ENCODE measurements around the gene RXFP2.

Gene RXFP2

GRCh38 chr13:31803311-31803710 lies 64.0 kb downstream of the RXFP2 start:
- TF ChIP-seq POLR2AphosphoS5 (IDR thresholded peaks at IDR 0.05; ENCODE audit: low read depth, low read length): no peak
- no peak for TF ChIP-seq TAF1 (IDR thresholded peaks at IDR 0.05; ENCODE audit: low read depth, low read length)
- no peak for TF ChIP-seq POLR2A (IDR thresholded peaks at IDR 0.05; ENCODE audit: low read depth, low read length)
- TF ChIP-seq POU2F2 (IDR thresholded peaks at IDR 0.05; ENCODE audit: low read depth, low read length): no peak
- TF ChIP-seq SPI1 (IDR thresholded peaks at IDR 0.05; ENCODE audit: low read depth, low read length): no peak
- no peak for TF ChIP-seq PAX5 (IDR thresholded peaks at IDR 0.05; ENCODE audit: insufficient read depth, low read length, severe bottlenecking)
- FAIRE-seq (no peak), DNase-seq (ENCODE audit: insufficient read length, low spot score) (no peak)

GRCh38 chr13:31805841-31806240 lies 66.5 kb downstream of the RXFP2 start:
- no peak for FAIRE-seq
- DNase-seq (ENCODE audit: insufficient read length, low spot score): no peak
- TF ChIP-seq SPI1 (IDR thresholded peaks at IDR 0.05; ENCODE audit: low read depth, low read length) (no peak), TAF1 (IDR thresholded peaks at IDR 0.05; ENCODE audit: low read depth, low read length) (no peak), PAX5 (IDR thresholded peaks at IDR 0.05; ENCODE audit: insufficient read depth, low read length, severe bottlenecking) (no peak), POLR2AphosphoS5 (IDR thresholded peaks at IDR 0.05; ENCODE audit: low read depth, low read length) (no peak), POLR2A (IDR thresholded peaks at IDR 0.05; ENCODE audit: low read depth, low read length) (no peak), POU2F2 (IDR thresholded peaks at IDR 0.05; ENCODE audit: low read depth, low read length) (no peak)

- FAIRE-seq: no peak
- no peak for TF ChIP-seq TAF1 (IDR thresholded peaks at IDR 0.05; ENCODE audit: low read depth, low read length)
- no peak for TF ChIP-seq POLR2AphosphoS5 (IDR thresholded peaks at IDR 0.05; ENCODE audit: low read depth, low read length)
- TF ChIP-seq POLR2A (IDR thresholded peaks at IDR 0.05; ENCODE audit: low read depth, low read length): no peak
- no peak for TF ChIP-seq PAX5 (IDR thresholded peaks at IDR 0.05; ENCODE audit: insufficient read depth, low read length, severe bottlenecking)
- no peak for TF ChIP-seq POU2F2 (IDR thresholded peaks at IDR 0.05; ENCODE audit: low read depth, low read length)
- TF ChIP-seq SPI1 (IDR thresholded peaks at IDR 0.05; ENCODE audit: low read depth, low read length): no peak
- no peak for DNase-seq (ENCODE audit: insufficient read length, low spot score)
These were observed 67.8 kb downstream of the RXFP2 start for GRCh38 chr13:31807090-31807541.

GRCh38 chr13:31814536-31814935 lies 75.2 kb downstream of the RXFP2 start:
- DNase-seq (ENCODE audit: insufficient read length, low spot score): no peak
- FAIRE-seq: no peak
- TF ChIP-seq PAX5 (IDR thresholded peaks at IDR 0.05; ENCODE audit: insufficient read depth, low read length, severe bottlenecking): no peak
- TF ChIP-seq POU2F2 (IDR thresholded peaks at IDR 0.05; ENCODE audit: low read depth, low read length): no peak
- TF ChIP-seq SPI1 (IDR thresholded peaks at IDR 0.05; ENCODE audit: low read depth, low read length): no peak
- TF ChIP-seq POLR2AphosphoS5 (IDR thresholded peaks at IDR 0.05; ENCODE audit: low read depth, low read length): no peak
- no peak for TF ChIP-seq TAF1 (IDR thresholded peaks at IDR 0.05; ENCODE audit: low read depth, low read length)
- no peak for TF ChIP-seq POLR2A (IDR thresholded peaks at IDR 0.05; ENCODE audit: low read depth, low read length)

- FAIRE-seq (no peak), DNase-seq (ENCODE audit: insufficient read length, low spot score) (no peak)
- TF ChIP-seq POU2F2 (IDR thresholded peaks at IDR 0.05; ENCODE audit: low read depth, low read length): no peak
These were observed 76.2 kb downstream of the RXFP2 start for GRCh38 chr13:31815361-31816144.

GRCh38 chr13:31818236-31818635 lies 78.9 kb downstream of the RXFP2 start:
- DNase-seq (ENCODE audit: insufficient read length, low spot score) (no peak), FAIRE-seq (no peak)
- TF ChIP-seq POLR2AphosphoS5 (IDR thresholded peaks at IDR 0.05; ENCODE audit: low read depth, low read length) (no peak), POLR2A (IDR thresholded peaks at IDR 0.05; ENCODE audit: low read depth, low read length) (no peak), POU2F2 (IDR thresholded peaks at IDR 0.05; ENCODE audit: low read depth, low read length) (no peak), TAF1 (IDR thresholded peaks at IDR 0.05; ENCODE audit: low read depth, low read length) (no peak), SPI1 (IDR thresholded peaks at IDR 0.05; ENCODE audit: low read depth, low read length) (no peak), PAX5 (IDR thresholded peaks at IDR 0.05; ENCODE audit: insufficient read depth, low read length, severe bottlenecking) (no peak)

GRCh38 chr13:31824705-31825517 lies 85.6 kb downstream of the RXFP2 start:
- TF ChIP-seq SPI1 (IDR thresholded peaks at IDR 0.05; ENCODE audit: low read depth, low read length) (no peak), POLR2A (IDR thresholded peaks at IDR 0.05; ENCODE audit: low read depth, low read length) (no peak), POU2F2 (IDR thresholded peaks at IDR 0.05; ENCODE audit: low read depth, low read length) (no peak), PAX5 (IDR thresholded peaks at IDR 0.05; ENCODE audit: insufficient read depth, low read length, severe bottlenecking) (no peak)
- FAIRE-seq: no peak
- DNase-seq (ENCODE audit: insufficient read length, low spot score): no peak

- DNase-seq (ENCODE audit: insufficient read length, low spot score) (no peak), FAIRE-seq (no peak)
- no peak for TF ChIP-seq PAX5 (IDR thresholded peaks at IDR 0.05; ENCODE audit: insufficient read depth, low read length, severe bottlenecking)
These were observed 87.2 kb downstream of the RXFP2 start for GRCh38 chr13:31826521-31826920.

GRCh38 chr13:31827707-31828106 lies 88.4 kb downstream of the RXFP2 start:
- FAIRE-seq: no peak

More at GRCh38 chr13:31827707-31828106, 88.4 kb downstream of the RXFP2 start:
- TF ChIP-seq POLR2A (IDR thresholded peaks at IDR 0.05; ENCODE audit: low read depth, low read length): no peak
- no peak for TF ChIP-seq POU2F2 (IDR thresholded peaks at IDR 0.05; ENCODE audit: low read depth, low read length)
- TF ChIP-seq PAX5 (IDR thresholded peaks at IDR 0.05; ENCODE audit: insufficient read depth, low read length, severe bottlenecking): no peak
- TF ChIP-seq POLR2AphosphoS5 (IDR thresholded peaks at IDR 0.05; ENCODE audit: low read depth, low read length): no peak
- no peak for TF ChIP-seq SPI1 (IDR thresholded peaks at IDR 0.05; ENCODE audit: low read depth, low read length)
- no peak for TF ChIP-seq TAF1 (IDR thresholded peaks at IDR 0.05; ENCODE audit: low read depth, low read length)
- DNase-seq (ENCODE audit: insufficient read length, low spot score): no peak
